ENCODE measurements around the gene CPA2.
"Not testable (repeated sequence)": the region's sequence is repeated elsewhere in the genome, so short reads cannot be mapped to it uniquely, and the experiment has no call there.

Gene CPA2

DNA sequence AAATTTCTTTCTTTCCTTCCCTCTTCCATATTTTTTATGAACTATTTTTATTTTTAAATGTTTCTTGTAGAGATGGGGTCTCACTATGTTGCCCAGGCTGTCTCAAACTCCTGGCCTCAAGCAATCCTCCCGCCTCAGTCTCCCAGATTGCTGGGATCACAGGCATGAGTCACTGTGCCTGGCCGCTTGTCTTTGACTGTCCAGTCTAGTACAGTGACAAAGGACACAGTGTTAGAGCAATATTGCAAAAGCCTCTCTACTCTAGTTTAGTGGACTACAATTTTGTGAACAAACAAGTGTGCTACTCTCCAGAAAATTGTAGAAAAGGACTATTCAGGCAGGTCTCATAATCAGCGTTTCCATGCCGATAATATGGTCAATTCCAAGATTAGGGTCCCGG, 37.3 kb downstream of the CPA2 start:
- Mint-ChIP-seq H3K9me3 (ENCODE audit: low read depth) (no peaks in the 10 kb centered on the region), H3K4me3 (no peak overlapping the region), H3K27ac (no peak overlapping the region), H3K4me1 (ENCODE audit: low read depth) (peaks cover 1% of the 10 kb centered on the region), H3K36me3 (no peaks in the 10 kb centered on the region), H3K27me3 (no peaks in the 10 kb centered on the region)

DNA sequence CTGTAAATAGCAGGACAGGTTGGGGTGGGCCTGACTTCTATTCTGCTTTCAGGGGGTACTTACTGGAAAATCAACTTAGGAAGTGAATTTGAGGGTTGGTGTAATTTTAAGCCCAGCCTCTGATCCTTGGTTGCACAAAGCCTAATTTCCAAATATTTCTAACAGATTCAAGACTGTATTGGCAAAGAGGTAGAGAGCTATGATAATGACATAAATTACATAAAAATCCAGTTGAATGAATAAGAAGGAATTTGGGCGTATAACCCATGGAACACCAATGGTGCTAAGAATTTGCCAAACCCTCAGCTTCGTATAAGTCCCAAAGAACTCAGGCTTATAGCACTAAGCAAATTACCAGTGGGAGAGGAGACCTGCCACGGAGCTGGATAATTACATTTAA, 38.2 kb downstream of the CPA2 start:
- no peaks in the 10 kb centered on the region for H3K9me3 Mint-ChIP-seq (ENCODE audit: low read depth)
- no peak overlapping the region for H3K4me3 Mint-ChIP-seq
- no peaks in the 10 kb centered on the region for H3K27me3 Mint-ChIP-seq
- peaks cover 1% of the 10 kb centered on the region for H3K4me1 Mint-ChIP-seq (ENCODE audit: low read depth)
- H3K27ac Mint-ChIP-seq = no peak overlapping the region
- H3K36me3 Mint-ChIP-seq = no peaks in the 10 kb centered on the region

DNA sequence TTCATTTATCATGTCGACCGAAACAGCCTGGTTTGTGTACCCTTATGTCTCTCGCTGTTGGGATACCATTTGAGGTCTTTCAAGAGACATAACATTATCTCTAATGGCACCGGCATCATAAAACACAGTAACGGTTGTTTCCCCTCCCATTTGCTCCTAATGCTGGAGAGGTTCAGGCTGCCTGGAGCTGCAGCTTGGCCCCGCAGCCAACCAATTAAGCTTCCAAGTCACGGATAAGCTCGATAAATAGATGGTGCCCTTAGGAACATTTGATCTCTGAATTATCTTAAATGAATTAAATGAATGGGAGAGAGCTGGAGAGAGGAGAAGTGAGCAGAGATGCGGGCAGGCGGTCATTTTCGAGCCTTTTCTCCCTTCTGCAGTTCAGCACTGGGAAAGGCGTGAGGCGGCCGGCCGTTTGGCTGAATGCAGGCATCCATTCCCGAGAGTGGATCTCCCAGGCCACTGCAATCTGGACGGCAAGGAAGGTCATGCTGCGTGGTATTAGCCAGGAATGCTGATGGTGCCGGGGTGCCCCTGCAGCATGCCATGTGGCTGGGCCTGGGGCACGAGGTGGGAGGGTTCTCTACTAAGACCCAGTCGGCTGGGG, 38.9 kb downstream of the CPA2 start:
- Mint-ChIP-seq H3K4me3 (no peak overlapping the region), H3K27me3 (no peaks in the 10 kb centered on the region), H3K36me3 (no peaks in the 10 kb centered on the region), H3K9me3 (ENCODE audit: low read depth) (no peaks in the 10 kb centered on the region), H3K27ac (no peak overlapping the region), H3K4me1 (ENCODE audit: low read depth) (peaks cover 1% of the 10 kb centered on the region)

DNA sequence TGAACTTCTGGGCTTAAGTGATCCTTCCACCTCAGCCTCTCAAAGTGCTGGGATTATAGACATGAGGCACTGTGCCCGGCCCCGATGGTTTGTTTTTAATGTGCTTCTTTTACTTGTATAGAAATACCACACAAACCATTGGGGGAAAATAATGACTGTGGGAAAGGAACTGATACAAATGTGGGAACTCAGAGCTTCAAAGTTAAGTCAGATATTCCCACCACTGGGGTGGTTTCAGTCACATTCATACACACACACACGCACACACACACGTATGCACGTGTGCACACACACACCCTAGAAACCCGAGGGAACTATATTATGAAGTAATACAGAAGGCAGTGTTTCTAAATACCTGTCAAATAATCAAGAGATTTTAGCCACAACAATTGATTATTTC, 43.3 kb downstream of the CPA2 start:
- no peak overlapping the region for H3K27ac Mint-ChIP-seq
- H3K27me3 Mint-ChIP-seq = no peaks in the 10 kb centered on the region
- no peaks in the 10 kb centered on the region for H3K36me3 Mint-ChIP-seq
- no peaks in the 10 kb centered on the region for H3K4me1 Mint-ChIP-seq (ENCODE audit: low read depth)
- no peak overlapping the region for H3K4me3 Mint-ChIP-seq
- H3K9me3 Mint-ChIP-seq (ENCODE audit: low read depth) = no peaks in the 10 kb centered on the region

DNA sequence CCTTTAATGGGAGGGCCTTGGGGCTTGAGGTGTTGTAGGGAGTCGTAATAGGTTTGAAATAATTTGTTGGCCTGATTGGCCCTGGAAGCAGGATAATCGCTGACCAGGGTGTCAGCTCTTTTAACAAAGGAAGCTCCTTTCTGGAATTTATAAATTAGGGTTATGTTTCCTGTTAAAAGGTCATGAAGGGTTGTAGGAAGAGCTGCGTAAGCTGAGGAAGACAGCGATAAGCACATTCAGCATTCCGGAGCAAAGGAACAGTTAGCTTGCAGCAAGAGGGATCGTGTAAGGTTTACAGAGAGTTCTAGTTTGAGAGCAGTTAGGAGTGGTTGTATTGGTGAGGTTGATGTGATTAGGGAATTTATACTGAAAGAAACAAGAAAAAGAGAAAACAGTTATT, 47.6 kb downstream of the CPA2 start:
- Mint-ChIP-seq H3K9me3 (ENCODE audit: low read depth) (no peaks in the 10 kb centered on the region), H3K4me1 (ENCODE audit: low read depth) (no peaks in the 10 kb centered on the region), H3K27ac (no peak overlapping the region), H3K4me3 (no peak overlapping the region), H3K36me3 (no peaks in the 10 kb centered on the region), H3K27me3 (no peaks in the 10 kb centered on the region)

DNA sequence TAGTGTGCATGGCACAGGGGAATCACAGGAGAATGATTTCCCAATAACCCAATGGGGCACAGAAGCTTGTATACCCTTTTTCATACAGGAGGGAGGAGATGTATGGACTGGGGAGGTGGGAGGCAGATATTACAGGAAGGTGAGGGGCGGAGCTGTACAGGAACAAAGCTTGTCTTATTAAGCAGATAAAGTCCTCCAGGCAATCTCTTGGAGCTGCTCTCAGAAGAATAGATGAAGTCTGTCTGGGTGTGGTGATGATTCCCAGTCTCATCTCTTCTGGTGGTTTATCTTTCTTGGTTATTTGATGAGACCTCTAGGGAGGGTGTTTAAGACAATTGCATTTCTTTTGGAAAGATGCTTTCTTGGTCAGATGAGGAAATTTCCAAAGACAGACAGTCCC, 52.9 kb downstream of the CPA2 start:
- no peak overlapping the region for H3K4me3 Mint-ChIP-seq
- no peaks in the 10 kb centered on the region for H3K27me3 Mint-ChIP-seq
- no peaks in the 10 kb centered on the region for H3K36me3 Mint-ChIP-seq
- H3K27ac Mint-ChIP-seq = no peak overlapping the region
- H3K9me3 Mint-ChIP-seq (ENCODE audit: low read depth) = no peaks in the 10 kb centered on the region
- H3K4me1 Mint-ChIP-seq (ENCODE audit: low read depth) = no peaks in the 10 kb centered on the region

DNA sequence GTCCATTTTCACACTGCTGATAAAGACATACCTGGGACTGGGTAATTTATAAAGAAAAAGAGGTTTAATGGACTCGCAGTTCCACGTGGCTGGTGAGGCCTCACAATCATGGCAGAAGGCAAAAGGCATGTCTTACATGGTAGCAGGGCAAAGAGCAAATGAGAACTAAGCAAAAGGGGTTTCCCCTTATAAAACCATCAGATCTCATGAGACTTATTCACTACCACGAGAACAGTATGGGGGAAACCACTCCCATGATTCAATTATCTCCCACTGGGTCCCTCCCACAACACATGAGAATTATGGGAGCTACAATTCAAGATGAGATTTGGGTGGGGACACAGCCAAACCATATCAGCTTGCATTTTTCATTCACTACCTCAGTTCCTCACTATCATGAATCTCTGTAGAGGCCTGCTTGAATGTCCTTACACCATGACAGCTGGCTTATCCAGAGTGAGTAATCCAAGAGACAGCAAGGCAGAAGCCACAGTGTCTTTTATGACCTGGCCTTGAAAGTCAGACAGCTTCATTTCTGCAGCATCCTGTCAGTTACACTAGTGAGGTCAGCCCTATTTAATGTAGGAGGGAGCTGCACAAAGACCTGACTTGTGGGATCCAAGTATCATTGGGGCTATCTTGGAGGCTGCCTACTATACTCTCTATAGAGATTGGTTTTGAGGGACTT, 55.0 kb downstream of the CPA2 start:
- H3K27ac Mint-ChIP-seq; H3K4me3 Mint-ChIP-seq; H3K36me3 Mint-ChIP-seq; H3K4me1 Mint-ChIP-seq (ENCODE audit: low read depth); H3K9me3 Mint-ChIP-seq (ENCODE audit: low read depth); H3K27me3 Mint-ChIP-seq: not testable (repeated sequence)

DNA sequence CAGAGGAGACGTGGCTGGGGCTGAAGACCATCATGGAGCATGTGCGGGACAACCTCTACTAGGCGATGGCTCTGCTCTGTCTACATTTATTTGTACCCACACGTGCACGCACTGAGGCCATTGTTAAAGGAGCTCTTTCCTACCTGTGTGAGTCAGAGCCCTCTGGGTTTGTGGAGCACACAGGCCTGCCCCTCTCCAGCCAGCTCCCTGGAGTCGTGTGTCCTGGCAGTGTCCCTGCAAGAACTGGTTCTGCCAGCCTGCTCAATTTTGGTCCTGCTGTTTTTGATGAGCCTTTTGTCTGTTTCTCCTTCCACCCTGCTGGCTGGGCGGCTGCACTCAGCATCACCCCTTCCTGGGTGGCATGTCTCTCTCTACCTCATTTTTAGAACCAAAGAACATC, 56.0 kb downstream of the CPA2 start:
- H3K36me3 Mint-ChIP-seq = no peaks in the 10 kb centered on the region
- H3K9me3 Mint-ChIP-seq (ENCODE audit: low read depth) = no peaks in the 10 kb centered on the region
- H3K4me1 Mint-ChIP-seq (ENCODE audit: low read depth) = no peaks in the 10 kb centered on the region
- H3K27me3 Mint-ChIP-seq = no peaks in the 10 kb centered on the region
- H3K4me3 Mint-ChIP-seq = no peak overlapping the region
- no peak overlapping the region for H3K27ac Mint-ChIP-seq

DNA sequence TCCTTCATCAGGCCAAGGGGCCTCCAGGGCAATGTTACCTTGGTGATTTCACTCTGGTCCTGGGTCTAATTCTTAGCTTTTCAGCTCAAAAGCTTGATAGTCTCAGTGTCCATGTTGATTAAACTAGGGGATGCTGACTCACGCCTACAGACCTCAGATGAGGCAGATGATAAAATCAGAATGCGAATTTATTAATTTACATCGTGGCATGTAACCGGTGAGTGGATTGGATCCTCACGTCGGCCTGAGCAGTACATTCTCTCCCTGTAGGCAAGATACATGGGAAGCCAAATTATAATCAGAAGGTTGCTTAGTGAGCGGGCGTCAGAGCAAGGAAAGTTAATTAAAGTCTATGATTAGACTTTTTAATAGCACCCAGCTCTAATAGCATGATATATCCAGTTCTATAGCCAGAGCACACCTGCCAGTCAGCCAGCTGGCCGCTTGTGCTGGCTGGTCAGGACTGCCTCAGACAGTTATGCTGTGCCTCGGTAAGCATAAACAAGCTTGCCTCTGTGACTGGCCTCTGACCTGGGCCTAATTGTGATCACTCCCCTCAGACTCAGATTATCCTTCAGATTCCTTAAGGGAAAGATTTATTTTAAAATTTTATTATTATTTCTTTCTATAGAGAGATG, 57.8 kb downstream of the CPA2 start:
- H3K4me1 Mint-ChIP-seq (ENCODE audit: low read depth) = no peaks in the 10 kb centered on the region
- H3K4me3 Mint-ChIP-seq = no peak overlapping the region
- H3K36me3 Mint-ChIP-seq = no peaks in the 10 kb centered on the region
- no peaks in the 10 kb centered on the region for H3K27me3 Mint-ChIP-seq
- no peak overlapping the region for H3K27ac Mint-ChIP-seq
- H3K9me3 Mint-ChIP-seq (ENCODE audit: low read depth) = no peaks in the 10 kb centered on the region

DNA sequence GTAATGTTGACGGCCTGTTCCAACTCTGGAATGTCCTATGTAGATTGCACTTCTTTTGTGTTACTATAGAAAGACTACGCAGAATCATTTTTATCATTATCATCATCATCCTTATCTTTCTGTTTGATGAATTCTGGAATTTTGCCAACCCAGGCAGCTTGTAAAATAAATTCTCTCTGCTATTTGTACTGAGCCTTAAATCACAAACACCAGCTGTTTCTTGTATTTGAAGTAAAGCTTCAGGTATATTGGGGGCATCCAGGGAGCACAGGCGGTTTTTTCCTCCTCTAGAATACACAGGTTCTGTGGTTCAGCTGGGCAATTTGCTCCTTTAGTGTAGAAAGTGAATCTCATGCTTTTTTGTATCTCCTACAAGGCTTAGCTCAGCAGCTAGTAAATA, 63.0 kb downstream of the CPA2 start:
- H3K36me3 Mint-ChIP-seq = no peaks in the 10 kb centered on the region

DNA sequence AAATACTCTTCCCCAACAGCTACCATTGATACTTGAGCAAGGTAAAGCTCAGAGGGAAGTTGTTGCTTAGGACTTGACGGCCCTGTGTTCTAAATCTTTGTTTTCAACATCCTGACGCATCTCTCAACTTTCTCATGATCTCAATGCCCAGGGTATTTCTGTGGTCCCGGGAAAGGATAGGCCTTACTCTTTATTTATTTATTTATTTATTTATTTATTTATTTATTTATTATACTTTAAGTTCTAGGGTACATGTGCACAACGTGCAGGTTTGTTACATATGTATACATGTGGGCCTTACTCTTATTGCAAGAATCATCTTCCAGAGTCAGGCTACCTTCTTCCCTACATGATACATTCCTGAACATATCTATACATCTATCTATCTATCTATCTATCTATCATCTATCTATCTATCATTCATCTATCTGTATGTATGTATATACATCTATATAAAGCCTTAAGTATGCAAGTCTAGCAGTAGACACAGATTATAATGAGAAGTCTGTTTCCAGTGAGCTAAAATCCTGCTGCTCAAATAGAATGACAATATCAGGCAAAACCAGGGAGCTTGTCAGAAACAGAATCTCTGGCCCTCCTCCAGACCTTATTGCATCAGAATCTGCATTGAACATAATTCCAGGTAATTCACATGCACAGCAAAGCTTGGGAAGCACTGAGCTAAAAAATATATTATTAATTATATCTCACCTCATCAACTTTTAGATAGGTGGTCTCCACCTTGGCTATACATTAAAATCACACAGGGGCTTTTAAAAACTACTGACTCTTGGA, 65.8 kb downstream of the CPA2 start:
- no peak overlapping the region for H3K27ac Mint-ChIP-seq
- H3K4me1 Mint-ChIP-seq (ENCODE audit: low read depth) = no peaks in the 10 kb centered on the region
- H3K27me3 Mint-ChIP-seq = no peaks in the 10 kb centered on the region
- H3K36me3 Mint-ChIP-seq = no peaks in the 10 kb centered on the region
- H3K9me3 Mint-ChIP-seq (ENCODE audit: low read depth) = no peaks in the 10 kb centered on the region
- H3K4me3 Mint-ChIP-seq = no peak overlapping the region

More for the DNA sequence above, 63.0 kb downstream of the CPA2 start:
- no peaks in the 10 kb centered on the region for H3K4me1 Mint-ChIP-seq (ENCODE audit: low read depth)
- no peaks in the 10 kb centered on the region for H3K27me3 Mint-ChIP-seq
- H3K9me3 Mint-ChIP-seq (ENCODE audit: low read depth) = no peaks in the 10 kb centered on the region
- H3K4me3 Mint-ChIP-seq = no peak overlapping the region
- no peak overlapping the region for H3K27ac Mint-ChIP-seq

DNA sequence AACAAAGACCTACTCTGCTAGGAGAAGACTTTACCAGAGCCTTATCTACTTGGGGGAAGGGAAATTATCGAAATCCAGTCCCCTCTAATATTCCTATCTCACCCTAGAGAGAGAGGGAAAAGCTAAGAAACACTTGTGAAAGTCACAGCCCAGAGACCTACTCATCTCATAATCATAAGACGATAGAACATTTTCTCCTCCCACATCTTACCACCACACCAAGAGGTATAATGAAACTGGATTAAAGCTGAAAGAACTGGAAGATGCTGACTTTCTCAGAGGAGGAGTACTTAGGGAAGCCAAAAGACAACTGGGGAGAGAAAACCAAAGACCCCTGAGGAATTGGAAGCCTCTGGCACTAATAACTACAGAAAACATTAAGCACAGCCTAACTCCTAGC, 67.2 kb downstream of the CPA2 start:
- H3K27ac Mint-ChIP-seq = no peak overlapping the region
- no peaks in the 10 kb centered on the region for H3K9me3 Mint-ChIP-seq (ENCODE audit: low read depth)
- no peaks in the 10 kb centered on the region for H3K27me3 Mint-ChIP-seq
- H3K4me3 Mint-ChIP-seq = no peak overlapping the region
- no peaks in the 10 kb centered on the region for H3K36me3 Mint-ChIP-seq
- H3K4me1 Mint-ChIP-seq (ENCODE audit: low read depth) = no peaks in the 10 kb centered on the region

DNA sequence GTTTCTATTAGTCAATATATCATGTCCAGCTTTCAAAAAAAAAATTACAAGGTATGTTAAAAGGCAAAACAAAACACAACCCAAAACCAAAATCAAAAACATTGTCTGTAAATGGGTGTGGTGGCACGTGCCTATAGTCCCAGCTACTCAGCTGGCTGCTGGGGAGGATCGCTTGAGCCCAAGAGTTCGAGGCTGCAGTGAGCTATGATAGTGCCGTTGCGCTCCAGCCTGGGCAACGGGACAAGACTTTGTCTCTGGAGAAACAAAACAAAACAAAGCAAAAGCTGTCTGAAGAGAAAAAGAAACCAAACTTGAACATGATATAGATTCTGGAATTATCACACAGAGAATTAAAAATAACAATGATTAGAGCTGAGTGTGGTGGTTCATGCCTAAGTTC, 67.6 kb downstream of the CPA2 start:
- Mint-ChIP-seq H3K9me3 (ENCODE audit: low read depth) (no peaks in the 10 kb centered on the region), H3K27me3 (no peaks in the 10 kb centered on the region)

DNA sequence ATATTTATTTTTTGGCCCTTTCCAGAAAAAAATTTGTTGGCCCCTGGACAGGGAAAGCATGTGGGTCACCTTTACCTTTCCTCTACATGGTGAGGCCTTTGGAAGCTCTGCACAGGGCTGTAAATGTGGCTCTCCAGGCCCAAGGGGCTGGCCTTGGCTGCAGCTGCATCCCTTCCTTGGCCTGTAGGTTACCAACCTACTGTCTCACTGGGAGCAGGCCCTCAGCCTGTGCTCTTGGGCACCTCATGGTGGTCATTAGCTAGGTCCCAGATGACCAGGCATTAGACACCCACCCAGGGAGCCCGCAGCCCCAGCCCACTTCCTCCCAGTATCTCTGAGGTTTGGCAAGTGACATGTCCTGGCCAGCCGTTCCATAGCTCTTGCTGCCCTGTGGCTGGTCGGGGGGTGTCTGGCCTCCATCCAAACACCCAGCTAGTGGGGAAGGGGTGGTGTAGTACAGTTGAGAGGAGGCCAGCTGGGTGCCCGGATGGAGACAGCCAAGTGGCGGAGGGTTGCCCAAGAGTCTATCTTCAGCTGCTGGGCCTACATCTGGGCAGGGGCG, 70.8 kb downstream of the CPA2 start:
- Mint-ChIP-seq H3K27ac (no peak overlapping the region), H3K4me3 (no peak overlapping the region), H3K4me1 (ENCODE audit: low read depth) (no peaks in the 10 kb centered on the region), H3K36me3 (no peaks in the 10 kb centered on the region), H3K27me3 (no peaks in the 10 kb centered on the region), H3K9me3 (ENCODE audit: low read depth) (no peaks in the 10 kb centered on the region)

More for the DNA sequence above, 67.6 kb downstream of the CPA2 start:
- no peaks in the 10 kb centered on the region for H3K4me1 Mint-ChIP-seq (ENCODE audit: low read depth)
- H3K36me3 Mint-ChIP-seq = no peaks in the 10 kb centered on the region
- H3K4me3 Mint-ChIP-seq = no peak overlapping the region
- H3K27ac Mint-ChIP-seq = no peak overlapping the region

DNA sequence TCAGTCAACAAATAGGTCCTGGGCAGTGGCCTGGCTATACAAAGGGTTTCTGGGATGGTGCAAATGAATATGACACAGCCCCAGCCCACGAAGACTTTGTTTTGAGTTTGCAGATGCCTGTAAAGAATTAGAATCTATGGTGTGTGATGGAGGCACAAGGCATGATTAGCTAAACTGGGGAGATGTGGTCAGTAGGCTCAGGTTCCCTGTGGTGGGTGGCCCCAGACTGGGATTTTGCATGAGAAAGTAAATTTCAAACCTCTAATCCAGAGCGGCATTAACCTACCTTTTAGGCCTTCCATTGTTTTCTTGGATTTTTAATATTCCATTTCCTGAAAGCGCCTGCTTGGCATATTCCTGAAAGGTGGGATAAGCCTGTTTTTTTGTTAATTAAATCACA, 71.6 kb downstream of the CPA2 start:
- Mint-ChIP-seq H3K36me3 (no peaks in the 10 kb centered on the region), H3K4me1 (ENCODE audit: low read depth) (no peaks in the 10 kb centered on the region), H3K27ac (no peak overlapping the region), H3K9me3 (ENCODE audit: low read depth) (no peaks in the 10 kb centered on the region), H3K4me3 (no peak overlapping the region), H3K27me3 (no peaks in the 10 kb centered on the region)
